Suprapubic skin (tissue), 4 donors: ENCODE results near the gene OR8A1. TPM values are rescaled to one million over a fixed set of nuclear protein-coding genes. Genes with fewer than 3 reads are reported as not detected.

ENCODE experiments used
- DNase-seq, 2 donors: peaks; one replicate each; pipeline ENCODE4 v3.0.0-alpha.2; 2019; ENCODE audit warnings: low spot score in 2 of 2
- H3K27ac ChIP-seq: fragments of 200-600 bp; sonication (generic); one replicate; pipeline ENCODE4 v1.5.1; 2019
- H3K27me3 ChIP-seq: fragments of 200-600 bp; sonication (generic); one replicate; pipeline ENCODE4 v1.5.1; 2019
- H3K36me3 ChIP-seq: fragments of 200-600 bp; sonication (generic); one replicate; pipeline ENCODE4 v1.5.1; 2019
- H3K4me1 ChIP-seq: fragments of 200-600 bp; sonication (generic); one replicate; pipeline ENCODE4 v1.5.1; 2019
- H3K4me3 ChIP-seq: fragments of 200-600 bp; sonication (generic); one replicate; pipeline ENCODE4 v1.5.1; 2019; ENCODE audit warnings: mild to moderate bottlenecking
- H3K9me3 ChIP-seq: fragments of 200-600 bp; sonication (generic); one replicate; pipeline ENCODE4 v1.5.1; 2019
- EP300 ChIP-seq: sonication (generic); formaldehyde crosslinking; IDR thresholded peaks from one replicate; pipeline ENCODE4 v1.6.1; 2017; ENCODE audit warnings: antibody characterized with exemption
- POLR2A ChIP-seq, 2 donors: fragments of 450-650 bp; IDR thresholded peaks; one replicate each; pipeline ENCODE4 v1.6.1; 2017; ENCODE audit warnings: antibody characterized with exemption in 2 of 2, mild to moderate bottlenecking in 2 of 2, moderate library complexity in 2 of 2
- POLR2AphosphoS5 ChIP-seq, 3 donors: sonication (generic); formaldehyde crosslinking; IDR thresholded peaks; one replicate each; pipeline ENCODE4 v1.6.1; 2017; ENCODE audit warnings: antibody characterized with exemption in 3 of 3
- WGBS: methylation state at CpG from one replicate; pipeline ENCODE4 v1.1.5; 2018; 5-methylcytosine and 5-hydroxymethylcytosine counted together
- total RNA-seq, 4 donors: library from RNA; depleted of rRNA; stranded (reverse); fragments of >200 nt; gene quantifications; one replicate each; pipeline ENCODE4 v1.1.0, GENCODE V29; 2016
- TF ChIP-seq, protein P1 (sequence below), 2 donors: fragments of 200-600 bp in 1 of 2; fragments of 450-650 bp in 1 of 2; sonication (generic) in 1 of 2; IDR thresholded peaks; one replicate each; pipeline ENCODE4 v1.5.1; 2016 to 2019; ENCODE audit warnings: antibody characterized with exemption in 2 of 2, mild to moderate bottlenecking in 1 of 2, moderate library complexity in 1 of 2

The OR8A1 gene
- not detected for total RNA-seq

DNA sequence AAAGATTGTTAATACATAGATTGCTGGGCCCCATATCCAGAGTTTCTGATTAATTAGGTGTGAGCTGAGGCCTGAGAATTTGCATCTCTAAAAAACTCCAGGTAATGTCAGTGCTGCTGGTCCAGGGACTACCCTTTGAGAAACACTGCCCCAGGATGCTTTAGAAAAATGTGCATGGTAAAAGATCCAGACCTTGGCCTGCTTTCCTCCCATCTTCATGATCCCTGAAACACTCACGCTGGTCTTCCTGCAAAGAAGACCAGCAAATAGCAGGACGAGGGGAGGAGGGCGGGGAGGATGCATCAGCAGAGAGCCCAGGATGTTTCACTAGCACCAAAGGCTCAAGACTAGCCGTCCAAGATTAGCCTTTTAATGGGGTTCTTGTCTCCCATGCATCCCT, at the start of gene OR8A1:
TSS of gene OR8A1 (plus strand) at position 301 of the 400 bp plus-strand sequence. CDS start 123 bp downstream, outside the sequence.
- no peak for TF ChIP-seq EP300
- TF ChIP-seq, protein P1, sequence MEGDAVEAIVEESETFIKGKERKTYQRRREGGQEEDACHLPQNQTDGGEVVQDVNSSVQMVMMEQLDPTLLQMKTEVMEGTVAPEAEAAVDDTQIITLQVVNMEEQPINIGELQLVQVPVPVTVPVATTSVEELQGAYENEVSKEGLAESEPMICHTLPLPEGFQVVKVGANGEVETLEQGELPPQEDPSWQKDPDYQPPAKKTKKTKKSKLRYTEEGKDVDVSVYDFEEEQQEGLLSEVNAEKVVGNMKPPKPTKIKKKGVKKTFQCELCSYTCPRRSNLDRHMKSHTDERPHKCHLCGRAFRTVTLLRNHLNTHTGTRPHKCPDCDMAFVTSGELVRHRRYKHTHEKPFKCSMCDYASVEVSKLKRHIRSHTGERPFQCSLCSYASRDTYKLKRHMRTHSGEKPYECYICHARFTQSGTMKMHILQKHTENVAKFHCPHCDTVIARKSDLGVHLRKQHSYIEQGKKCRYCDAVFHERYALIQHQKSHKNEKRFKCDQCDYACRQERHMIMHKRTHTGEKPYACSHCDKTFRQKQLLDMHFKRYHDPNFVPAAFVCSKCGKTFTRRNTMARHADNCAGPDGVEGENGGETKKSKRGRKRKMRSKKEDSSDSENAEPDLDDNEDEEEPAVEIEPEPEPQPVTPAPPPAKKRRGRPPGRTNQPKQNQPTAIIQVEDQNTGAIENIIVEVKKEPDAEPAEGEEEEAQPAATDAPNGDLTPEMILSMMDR (IDR thresholded peaks at IDR 0.05) = no peak
- no peak for TF ChIP-seq POLR2A (IDR thresholded peaks at IDR 0.05)
- no peak for TF ChIP-seq POLR2AphosphoS5 (IDR thresholded peaks at IDR 0.05)
- no peaks in the 10 kb centered on the region for H3K36me3 ChIP-seq
- WGBS = 72% methylated on average over 4 of the region's 4 CpGs
- no peak for DNase-seq
- H3K27ac ChIP-seq = no peak within 1 kb of the TSS
- H3K9me3 ChIP-seq = peaks cover 4% of the 10 kb centered on the region
- no peaks in the 10 kb centered on the region for H3K27me3 ChIP-seq
- H3K4me3 ChIP-seq = no peak within 1 kb of the TSS
- H3K4me1 ChIP-seq = no peaks in the 10 kb centered on the region

DNA sequence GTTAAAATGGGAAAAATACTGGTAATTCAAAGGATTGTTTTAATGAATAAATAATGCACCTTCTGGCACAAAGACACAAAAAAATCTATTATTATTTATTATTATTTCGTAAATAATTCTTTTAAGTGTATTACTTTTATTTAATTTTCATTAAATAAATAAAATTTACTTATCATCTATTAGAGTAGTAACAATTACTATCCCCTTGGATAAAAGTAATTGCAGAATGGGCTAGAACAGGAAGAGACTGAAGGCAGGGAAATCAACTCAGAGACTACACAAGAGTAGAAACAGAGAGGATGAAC, 49.3 kb upstream of the OR8A1 start:
- WGBS = 84% methylated on average over 1 of the region's 1 CpG
- no peak overlapping the region for H3K4me3 ChIP-seq
- H3K27me3 ChIP-seq = no peaks in the 10 kb centered on the region
- TF ChIP-seq POLR2A (IDR thresholded peaks at IDR 0.05) = no peak
- TF ChIP-seq, protein P1 (IDR thresholded peaks at IDR 0.05) = no peak
- TF ChIP-seq EP300 = no peak
- TF ChIP-seq POLR2AphosphoS5 (IDR thresholded peaks at IDR 0.05) = no peak
- no peaks in the 10 kb centered on the region for H3K4me1 ChIP-seq
- DNase-seq = no peak
- no peak overlapping the region for H3K27ac ChIP-seq
- no peaks in the 10 kb centered on the region for H3K36me3 ChIP-seq
- no peaks in the 10 kb centered on the region for H3K9me3 ChIP-seq

DNA sequence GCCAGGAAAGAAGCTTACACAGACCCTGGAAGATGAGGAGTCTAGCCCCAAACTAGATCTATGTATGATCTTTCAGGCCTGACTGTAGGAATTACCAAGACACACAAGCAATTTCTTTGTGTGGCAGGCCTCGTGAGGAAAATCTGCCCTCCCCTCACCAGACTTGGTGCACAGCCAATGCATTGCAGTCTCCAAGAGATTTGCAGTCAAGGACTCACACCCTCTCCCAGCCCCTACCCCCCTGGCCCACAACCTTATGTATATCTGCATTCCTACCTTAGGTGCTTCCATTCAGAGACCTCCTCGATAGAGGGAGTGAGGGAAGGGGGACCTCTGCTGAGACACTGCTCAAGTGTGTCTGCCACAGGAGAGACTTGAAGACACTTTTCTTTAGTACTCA, 36.2 kb upstream of the OR8A1 start:
- no peaks in the 10 kb centered on the region for H3K27me3 ChIP-seq
- TF ChIP-seq POLR2A (IDR thresholded peaks at IDR 0.05) (no peak), POLR2AphosphoS5 (IDR thresholded peaks at IDR 0.05) (no peak), EP300 (no peak)
- TF ChIP-seq, protein P1 (IDR thresholded peaks at IDR 0.05) = no peak
- peaks cover 2% of the 10 kb centered on the region for H3K4me1 ChIP-seq
- no peaks in the 10 kb centered on the region for H3K36me3 ChIP-seq
- 48% methylated on average over 2 of the region's 2 CpGs for WGBS
- H3K9me3 ChIP-seq = no peaks in the 10 kb centered on the region
- H3K4me3 ChIP-seq = no peak overlapping the region
- no peak overlapping the region for H3K27ac ChIP-seq
- DNase-seq = no peak

DNA sequence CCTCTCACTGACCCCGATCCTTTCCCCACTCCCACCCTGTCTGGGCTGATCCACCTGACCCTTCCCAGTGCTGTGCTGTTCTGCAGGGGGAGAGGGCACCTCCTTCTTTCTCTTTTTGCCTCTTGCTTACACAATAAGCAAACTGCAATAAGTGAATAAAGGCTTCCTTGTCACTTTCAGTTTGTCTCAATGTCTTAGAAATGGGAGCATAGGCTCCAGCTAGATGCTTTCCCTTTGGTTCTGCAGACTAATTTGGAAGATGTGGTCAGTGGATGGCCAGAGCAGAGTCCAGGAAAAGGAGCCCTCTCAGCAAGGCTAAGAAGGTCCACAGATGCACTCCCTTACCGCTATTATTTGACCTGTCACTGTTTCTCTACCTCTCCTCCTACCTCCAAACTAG, 35.7 kb upstream of the OR8A1 start:
- TF ChIP-seq POLR2AphosphoS5 (IDR thresholded peaks at IDR 0.05) = no peak
- no peak for TF ChIP-seq POLR2A (IDR thresholded peaks at IDR 0.05)
- no peak for TF ChIP-seq EP300
- TF ChIP-seq, protein P1 (IDR thresholded peaks at IDR 0.05) = no peak
- Histone ChIP-seq H3K4me1 (peaks cover 2% of the 10 kb centered on the region), H3K27me3 (no peaks in the 10 kb centered on the region)

DNA sequence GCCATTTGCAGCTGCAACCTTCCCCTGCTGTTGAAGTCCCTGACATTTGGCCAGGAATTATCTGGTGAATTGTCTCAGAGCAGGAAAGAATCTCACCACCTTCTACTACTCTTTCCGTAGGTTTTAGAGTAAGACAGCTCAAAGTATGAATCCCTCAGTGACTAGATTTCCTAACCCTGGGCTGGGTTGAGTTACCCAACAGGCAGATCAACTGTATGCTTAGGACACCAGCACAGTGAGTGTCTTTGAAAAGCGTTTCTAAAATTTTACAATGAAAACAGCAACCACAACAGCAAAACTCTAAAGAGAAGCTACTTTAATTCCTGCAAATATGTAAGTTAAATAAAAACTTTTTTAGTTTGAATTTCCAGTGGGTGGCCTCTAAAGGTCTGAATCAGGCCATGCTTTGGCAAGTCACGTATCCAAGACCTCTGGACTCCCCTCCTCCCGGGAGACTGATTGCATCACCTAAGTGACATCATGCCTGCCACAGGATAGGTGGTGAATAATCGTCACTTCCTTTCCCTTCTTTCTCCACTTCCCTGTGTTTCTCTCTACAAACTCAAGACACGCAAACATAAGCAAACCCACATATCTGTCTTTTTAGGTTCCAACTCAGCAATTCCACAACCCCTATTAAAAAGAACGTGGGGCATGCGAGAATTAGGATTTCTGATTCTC, 34.1 kb upstream of the OR8A1 start:
- WGBS = 81% methylated on average over 8 of the region's 8 CpGs
- TF ChIP-seq POLR2AphosphoS5 (IDR thresholded peaks at IDR 0.05) (no peak), POLR2A (IDR thresholded peaks at IDR 0.05) (no peak), EP300 (no peak)
- TF ChIP-seq, protein P1 (IDR thresholded peaks at IDR 0.05) = no peak
- H3K27ac ChIP-seq = no peak overlapping the region

More for the DNA sequence above, 35.7 kb upstream of the OR8A1 start:
- WGBS = 84% methylated on average over 2 of the region's 2 CpGs
- H3K4me3 ChIP-seq = no peak overlapping the region
- DNase-seq = no peak
- H3K27ac ChIP-seq = no peak overlapping the region
- no peaks in the 10 kb centered on the region for H3K36me3 ChIP-seq
- no peaks in the 10 kb centered on the region for H3K9me3 ChIP-seq

More for the DNA sequence above, 34.1 kb upstream of the OR8A1 start:
- Histone ChIP-seq H3K36me3 (no peaks in the 10 kb centered on the region), H3K9me3 (no peaks in the 10 kb centered on the region), H3K27me3 (no peaks in the 10 kb centered on the region), H3K4me3 (no peak overlapping the region), H3K4me1 (peaks cover 2% of the 10 kb centered on the region)
- no peak for DNase-seq
